ENCODE measurements around the gene PPFIBP1.

GRCh38 chr12:27651201-27651600, 127.2 kb downstream of the PPFIBP1 start:
- no peak for TF ChIP-seq CTCF (IDR thresholded peaks at IDR 0.05 in 2 of 3, conservative IDR thresholded peaks at IDR 0.05 in 1 of 3; ENCODE audit: insufficient read depth in 2 of 3, low read depth in 1 of 3, low read length in 3 of 3)
- TF ChIP-seq BRD4 (IDR thresholded peaks at IDR 0.05) = no peak
- TF ChIP-seq ZNF764 (CRISPR knock-in tag; IDR thresholded peaks at IDR 0.05; ENCODE audit: low read depth) = no peak
- TF ChIP-seq ZNF140 (CRISPR knock-in tag; IDR thresholded peaks at IDR 0.05) = no peak
- TF ChIP-seq RBM25 (IDR thresholded peaks at IDR 0.05; ENCODE audit: low read depth, low read length, severe bottlenecking) = no peak
- no peak for TF ChIP-seq RFX5 (IDR thresholded peaks at IDR 0.05; ENCODE audit: low read depth, low read length)
- TF ChIP-seq, protein P1, sequence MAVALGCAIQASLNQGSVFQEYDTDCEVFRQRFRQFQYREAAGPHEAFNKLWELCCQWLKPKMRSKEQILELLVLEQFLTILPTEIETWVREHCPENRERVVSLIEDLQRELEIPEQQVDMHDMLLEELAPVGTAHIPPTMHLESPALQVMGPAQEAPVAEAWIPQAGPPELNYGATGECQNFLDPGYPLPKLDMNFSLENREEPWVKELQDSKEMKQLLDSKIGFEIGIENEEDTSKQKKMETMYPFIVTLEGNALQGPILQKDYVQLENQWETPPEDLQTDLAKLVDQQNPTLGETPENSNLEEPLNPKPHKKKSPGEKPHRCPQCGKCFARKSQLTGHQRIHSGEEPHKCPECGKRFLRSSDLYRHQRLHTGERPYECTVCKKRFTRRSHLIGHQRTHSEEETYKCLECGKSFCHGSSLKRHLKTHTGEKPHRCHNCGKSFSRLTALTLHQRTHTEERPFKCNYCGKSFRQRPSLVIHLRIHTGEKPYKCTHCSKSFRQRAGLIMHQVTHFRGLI (CRISPR knock-in tag; IDR thresholded peaks at IDR 0.05) = no peak
- no peak for TF ChIP-seq POLR2A (conservative IDR thresholded peaks at IDR 0.05)
- TF ChIP-seq SP1 (CRISPR knock-in tag; IDR thresholded peaks at IDR 0.05) = no peak
- no peak for TF ChIP-seq SIN3B (IDR thresholded peaks at IDR 0.05; ENCODE audit: low read depth)
- TF ChIP-seq HDGF (IDR thresholded peaks at IDR 0.05) = no peak
- no peak for TF ChIP-seq CHD2 (IDR thresholded peaks at IDR 0.05; ENCODE audit: low read depth, low read length)

All from K562 (cell line).